Measurements from ENCODE around the gene CCDC160.

Gene CCDC160

DNA sequence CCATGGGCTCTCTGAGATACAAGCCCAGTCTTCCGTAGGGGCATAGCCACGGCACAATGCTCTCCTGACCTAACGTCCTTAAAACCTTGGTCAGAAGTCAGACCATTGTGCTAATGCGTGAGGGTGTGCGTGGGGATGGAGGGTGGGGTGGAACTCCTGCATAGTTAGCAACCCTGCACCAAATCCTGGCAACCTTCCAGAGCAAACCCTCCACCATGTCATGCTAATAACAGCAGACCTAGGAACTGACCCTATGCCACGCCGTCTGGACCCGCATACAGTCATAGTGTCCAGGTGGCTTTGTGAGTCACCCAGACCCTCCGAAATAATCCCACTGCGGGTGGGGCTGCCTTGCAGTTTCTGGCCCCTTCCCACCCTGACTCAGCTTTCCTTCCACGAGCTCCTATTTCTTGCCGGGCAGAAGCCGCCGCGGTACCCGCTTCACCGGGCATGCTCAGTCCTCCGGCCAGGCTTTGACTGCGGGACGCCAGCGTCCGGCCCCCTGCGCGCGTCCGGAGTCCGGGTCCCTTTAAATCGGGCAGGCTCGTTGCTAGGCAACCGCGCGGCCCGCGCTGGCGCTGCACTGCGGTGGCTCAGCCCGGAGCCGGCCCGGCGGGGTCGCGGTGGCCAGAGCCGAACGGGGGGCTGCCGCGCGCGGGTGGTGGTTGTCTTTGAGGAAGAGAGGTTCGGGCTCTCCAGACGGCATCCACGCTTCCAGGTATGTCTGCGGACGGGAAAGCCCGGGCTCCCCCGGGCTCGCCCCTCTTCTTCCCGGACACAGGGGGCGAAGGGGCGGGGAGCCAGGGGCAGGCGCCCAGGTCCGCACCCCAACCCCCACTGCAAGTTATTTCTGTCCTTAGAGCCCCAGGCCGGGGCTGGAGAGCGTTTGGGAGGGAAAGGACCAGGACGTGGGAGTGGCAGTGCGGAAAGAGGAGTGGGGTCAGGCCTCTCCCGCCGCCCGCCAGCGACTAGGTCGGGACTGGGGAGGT is at the start of gene CCDC160:
Gene CCDC160, plus strand, starts transcription at position 557 of the 989 bp plus-strand sequence. CDS start 7,619 bp downstream, outside the sequence.
- peak within 1 kb of the TSS; percentile 54 for H3K4me3 ChIP-seq (ENCODE audit: low read depth, low read length)
- peak; percentile 8 for DNase-seq

DNA sequence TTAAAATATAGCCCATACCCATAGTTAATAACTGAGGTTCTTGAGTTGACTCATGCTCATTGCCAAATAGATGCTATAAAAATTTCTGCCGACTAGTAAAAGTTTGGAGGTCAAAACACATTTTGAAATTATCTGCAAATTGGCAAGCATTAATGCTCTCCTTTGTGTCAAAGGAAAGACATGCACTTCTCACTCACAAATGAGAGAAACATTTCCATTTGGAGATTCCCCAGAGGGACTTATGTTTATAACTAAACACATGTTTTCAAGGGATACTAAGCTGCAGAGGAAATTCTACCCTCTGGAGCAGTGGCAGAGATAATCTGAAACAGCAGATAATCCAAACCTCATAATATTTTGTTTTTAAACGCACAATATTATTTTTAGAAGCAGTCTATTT is 45.7 kb upstream of the CCDC160 start:
- Histone ChIP-seq H3K27ac (no peak overlapping the region), H3K27me3 (replicated peaks) (no peaks in the 10 kb centered on the region), H3K4me3 (ENCODE audit: low read depth, low read length) (no peak overlapping the region), H3K36me3 (replicated peaks) (no peaks in the 10 kb centered on the region)
- DNase-seq = no peak
- in situ Hi-C loops (cut with HindIII; ENCODE audit: low pct_ligation_motif_present, low sequenced_read_pairs) = no loop called here
- TF ChIP-seq, protein P1, sequence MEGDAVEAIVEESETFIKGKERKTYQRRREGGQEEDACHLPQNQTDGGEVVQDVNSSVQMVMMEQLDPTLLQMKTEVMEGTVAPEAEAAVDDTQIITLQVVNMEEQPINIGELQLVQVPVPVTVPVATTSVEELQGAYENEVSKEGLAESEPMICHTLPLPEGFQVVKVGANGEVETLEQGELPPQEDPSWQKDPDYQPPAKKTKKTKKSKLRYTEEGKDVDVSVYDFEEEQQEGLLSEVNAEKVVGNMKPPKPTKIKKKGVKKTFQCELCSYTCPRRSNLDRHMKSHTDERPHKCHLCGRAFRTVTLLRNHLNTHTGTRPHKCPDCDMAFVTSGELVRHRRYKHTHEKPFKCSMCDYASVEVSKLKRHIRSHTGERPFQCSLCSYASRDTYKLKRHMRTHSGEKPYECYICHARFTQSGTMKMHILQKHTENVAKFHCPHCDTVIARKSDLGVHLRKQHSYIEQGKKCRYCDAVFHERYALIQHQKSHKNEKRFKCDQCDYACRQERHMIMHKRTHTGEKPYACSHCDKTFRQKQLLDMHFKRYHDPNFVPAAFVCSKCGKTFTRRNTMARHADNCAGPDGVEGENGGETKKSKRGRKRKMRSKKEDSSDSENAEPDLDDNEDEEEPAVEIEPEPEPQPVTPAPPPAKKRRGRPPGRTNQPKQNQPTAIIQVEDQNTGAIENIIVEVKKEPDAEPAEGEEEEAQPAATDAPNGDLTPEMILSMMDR (IDR thresholded peaks at IDR 0.05; ENCODE audit: low read depth, low read length, missing control alignments) = no peak

More for the DNA sequence above, at the start of gene CCDC160:
- H3K27me3 ChIP-seq (replicated peaks) = no peaks in the 10 kb centered on the region
- no peak within 1 kb of the TSS for H3K27ac ChIP-seq
- H3K36me3 ChIP-seq (replicated peaks) = no peaks in the 10 kb centered on the region
- in situ Hi-C loops (cut with HindIII; ENCODE audit: low pct_ligation_motif_present, low sequenced_read_pairs) = no loop called here
- TF ChIP-seq, protein P1 (IDR thresholded peaks at IDR 0.05; ENCODE audit: low read depth, low read length, missing control alignments) = no peak

DNA sequence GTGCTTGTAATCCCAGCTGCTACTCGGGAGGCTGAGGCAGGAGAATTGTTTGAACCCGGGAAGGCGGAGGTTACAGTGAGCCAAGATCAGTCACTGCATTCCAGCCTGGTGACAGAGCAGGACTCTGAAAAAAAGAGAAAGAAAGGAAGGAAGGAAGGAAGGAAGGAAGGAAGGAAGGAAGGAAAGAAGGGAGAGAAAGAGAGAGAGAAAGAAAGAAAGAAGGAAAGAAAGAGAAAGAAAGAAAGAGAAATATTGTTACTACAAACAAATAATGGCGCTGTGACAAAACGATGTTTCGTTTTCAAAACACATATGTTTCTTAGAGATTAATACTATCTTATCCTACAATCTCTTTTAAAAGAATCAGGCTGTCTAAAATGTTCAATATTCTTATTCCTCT is 42.1 kb upstream of the CCDC160 start:
- Histone ChIP-seq H3K27me3 (replicated peaks) (no peaks in the 10 kb centered on the region), H3K4me3 (ENCODE audit: low read depth, low read length) (no peak overlapping the region), H3K36me3 (replicated peaks) (no peaks in the 10 kb centered on the region), H3K27ac (no peak overlapping the region)
- in situ Hi-C loops (cut with HindIII; ENCODE audit: low pct_ligation_motif_present, low sequenced_read_pairs) = no loop called here
- no peak for DNase-seq
- TF ChIP-seq, protein P1 (IDR thresholded peaks at IDR 0.05; ENCODE audit: low read depth, low read length, missing control alignments) = no peak

DNA sequence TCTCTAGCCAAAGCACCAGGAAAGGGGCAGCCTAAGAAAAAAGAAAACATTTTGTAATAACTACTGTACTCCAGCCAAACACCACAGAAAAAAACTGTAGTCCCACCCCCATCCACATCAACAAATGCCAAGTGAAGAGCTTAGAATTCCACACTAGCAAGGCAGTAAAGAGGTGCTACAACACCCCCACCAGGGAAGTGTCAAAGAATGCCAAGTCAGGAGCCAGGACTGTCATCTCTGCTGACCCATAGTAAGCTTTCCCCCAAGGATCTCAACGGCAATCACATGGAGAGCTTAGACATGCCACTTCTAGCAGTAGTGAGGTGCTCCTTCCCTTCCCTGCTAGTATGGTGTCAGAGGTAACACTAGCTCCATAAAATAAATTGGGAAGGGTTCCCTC is 34.4 kb upstream of the CCDC160 start:
- H3K27ac ChIP-seq = no peak overlapping the region
- H3K27me3 ChIP-seq (replicated peaks) = no peaks in the 10 kb centered on the region
- no peak overlapping the region for H3K4me3 ChIP-seq (ENCODE audit: low read depth, low read length)
- TF ChIP-seq, protein P1 (IDR thresholded peaks at IDR 0.05; ENCODE audit: low read depth, low read length, missing control alignments) = no peak
- no peak for DNase-seq
- H3K36me3 ChIP-seq (replicated peaks) = no peaks in the 10 kb centered on the region
- in situ Hi-C loops (cut with HindIII; ENCODE audit: low pct_ligation_motif_present, low sequenced_read_pairs) = no loop called here

- no peak overlapping the region for H3K4me3 ChIP-seq (ENCODE audit: low read depth, low read length)
- no peaks in the 10 kb centered on the region for H3K27me3 ChIP-seq (replicated peaks)
- H3K36me3 ChIP-seq (replicated peaks) = no peaks in the 10 kb centered on the region
- H3K27ac ChIP-seq = no peak overlapping the region
- no peak for DNase-seq
- in situ Hi-C loops (cut with HindIII; ENCODE audit: low pct_ligation_motif_present, low sequenced_read_pairs) = no loop called here
- TF ChIP-seq, protein P1 (IDR thresholded peaks at IDR 0.05; ENCODE audit: low read depth, low read length, missing control alignments) = no peak
Measured at GRCh38 chrX:134206221-134206620, 30.8 kb upstream of the CCDC160 start.

Data from brain microvascular endothelial cell (primary cell).